Activated naive CD8-positive, alpha-beta T cell (primary cell): Measurements from ENCODE around the gene EPAS1.

Source experiments
- H3K27ac Mint-ChIP-seq: one replicate; pipeline ENCODE4 v1.8.0; 2021; ENCODE audit warnings: mixed read lengths
- H3K27me3 Mint-ChIP-seq: one replicate; pipeline ENCODE4 v1.8.0; 2021; ENCODE audit warnings: mixed read lengths
- H3K36me3 Mint-ChIP-seq: one replicate; pipeline ENCODE4 v1.8.0; 2021; ENCODE audit warnings: mixed read lengths
- H3K4me1 Mint-ChIP-seq: one replicate; pipeline ENCODE4 v1.8.0; 2021; ENCODE audit warnings: low read depth, mixed read lengths
- H3K4me3 Mint-ChIP-seq: one replicate; pipeline ENCODE4 v1.8.0; 2021; ENCODE audit warnings: mild to moderate bottlenecking, mixed read lengths
- H3K9me3 Mint-ChIP-seq: one replicate; pipeline ENCODE4 v1.8.0; 2021; ENCODE audit warnings: low read depth, mixed read lengths

Gene EPAS1

GRCh38 chr2:46317094-46317486, 19.9 kb downstream of the EPAS1 start:
- Mint-ChIP-seq H3K27ac (no peak overlapping the region), H3K9me3 (no peaks in the 10 kb centered on the region), H3K36me3 (peaks cover 2% of the 10 kb centered on the region), H3K4me3 (no peak overlapping the region), H3K27me3 (peaks cover 7% of the 10 kb centered on the region), H3K4me1 (no peaks in the 10 kb centered on the region)

- Mint-ChIP-seq H3K4me1 (no peaks in the 10 kb centered on the region), H3K4me3 (no peak overlapping the region), H3K27me3 (peaks cover 5% of the 10 kb centered on the region), H3K36me3 (peaks cover 3% of the 10 kb centered on the region), H3K27ac (no peak overlapping the region), H3K9me3 (no peaks in the 10 kb centered on the region)
These were observed 21.6 kb downstream of the EPAS1 start for GRCh38 chr2:46318579-46319460.

DNA sequence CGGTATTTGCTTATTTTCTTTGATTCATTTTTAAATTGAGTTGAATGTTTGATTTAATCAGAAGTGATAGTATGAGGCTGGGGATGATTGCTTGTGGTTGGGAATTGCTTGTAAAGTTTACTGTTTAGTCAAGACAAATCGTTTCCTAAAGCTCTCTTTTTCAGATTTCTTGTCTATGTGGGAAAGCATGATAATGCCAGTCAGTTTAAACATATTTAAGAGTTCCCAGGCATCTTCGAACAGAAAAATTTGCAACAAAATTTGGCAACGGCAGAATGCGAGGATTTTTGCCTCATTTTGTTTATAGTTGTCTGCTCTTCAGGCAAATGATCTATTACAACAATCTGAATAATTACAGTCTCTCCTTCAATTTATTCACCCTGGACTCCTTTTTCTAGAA, 22.5 kb downstream of the EPAS1 start:
- H3K9me3 Mint-ChIP-seq: no peaks in the 10 kb centered on the region
- H3K4me1 Mint-ChIP-seq: no peaks in the 10 kb centered on the region
- H3K27ac Mint-ChIP-seq: no peak overlapping the region
- no peak overlapping the region for H3K4me3 Mint-ChIP-seq
- H3K27me3 Mint-ChIP-seq: peaks cover 4% of the 10 kb centered on the region
- H3K36me3 Mint-ChIP-seq: peaks cover 3% of the 10 kb centered on the region

- Mint-ChIP-seq H3K4me3 (no peak overlapping the region), H3K36me3 (peaks cover 3% of the 10 kb centered on the region), H3K4me1 (no peaks in the 10 kb centered on the region), H3K9me3 (no peaks in the 10 kb centered on the region), H3K27ac (no peak overlapping the region), H3K27me3 (peaks cover 3% of the 10 kb centered on the region)
These were observed 22.9 kb downstream of the EPAS1 start for GRCh38 chr2:46320141-46320567.

DNA sequence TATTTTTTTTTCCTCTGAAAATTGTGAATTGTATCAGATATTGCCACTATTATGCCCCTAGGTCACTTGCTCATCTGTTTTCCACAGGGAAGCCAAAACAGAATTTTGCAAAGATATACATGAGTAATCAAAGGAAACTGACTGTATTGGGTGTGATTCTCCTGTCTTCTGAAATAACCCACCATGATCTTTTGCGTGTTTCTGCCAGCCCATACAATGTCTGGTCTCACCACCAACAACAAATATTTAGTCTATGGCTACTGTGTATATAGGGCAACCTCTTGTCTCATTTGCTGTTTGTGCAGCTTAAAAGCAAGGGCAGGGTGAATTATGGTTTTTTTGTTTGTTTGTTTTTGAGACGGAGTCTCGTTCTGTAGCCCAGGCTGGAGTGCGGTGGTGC, 26.5 kb downstream of the EPAS1 start:
- H3K27me3 Mint-ChIP-seq: peaks cover 3% of the 10 kb centered on the region
- H3K9me3 Mint-ChIP-seq: no peaks in the 10 kb centered on the region
- peaks cover 5% of the 10 kb centered on the region for H3K4me1 Mint-ChIP-seq
- H3K4me3 Mint-ChIP-seq: no peak overlapping the region
- H3K27ac Mint-ChIP-seq: no peak overlapping the region
- H3K36me3 Mint-ChIP-seq: peaks cover 3% of the 10 kb centered on the region

DNA sequence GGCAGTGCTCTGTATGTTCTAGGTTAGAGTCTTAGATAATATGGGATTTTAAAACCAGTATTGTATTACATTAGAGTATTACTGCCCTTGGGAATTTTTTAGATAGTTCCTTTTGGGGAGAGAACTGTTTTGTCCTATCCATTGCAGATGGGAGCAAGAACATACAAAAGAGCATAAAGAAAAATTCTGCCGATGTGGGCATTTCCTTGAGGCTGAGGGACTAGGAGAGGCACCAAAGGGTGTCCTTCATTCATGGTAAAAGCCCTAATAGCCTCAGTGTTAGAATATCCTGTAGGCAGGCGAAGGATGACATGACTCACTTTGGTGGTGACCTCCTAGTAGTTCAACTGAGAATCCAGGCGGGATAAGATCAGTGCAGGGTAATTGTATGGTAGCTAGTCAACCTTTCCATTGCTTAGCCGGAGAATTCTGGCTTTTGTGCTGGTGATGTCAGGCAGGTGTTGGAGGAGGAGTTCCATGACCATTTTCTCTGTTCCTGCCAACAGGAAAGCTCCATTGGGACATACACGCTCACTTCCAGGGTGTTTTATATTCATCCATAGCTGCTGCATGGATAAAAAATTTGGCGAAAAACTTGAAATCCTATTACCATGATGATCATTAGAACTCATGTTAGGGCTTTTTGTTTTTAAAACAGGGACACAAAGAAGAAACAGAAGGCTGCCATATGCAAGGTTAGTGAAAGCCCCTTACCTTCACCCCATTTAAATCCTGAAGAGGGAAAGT, 28.1 kb downstream of the EPAS1 start:
- no peaks in the 10 kb centered on the region for H3K9me3 Mint-ChIP-seq
- no peak overlapping the region for H3K27ac Mint-ChIP-seq
- H3K27me3 Mint-ChIP-seq: peaks cover 3% of the 10 kb centered on the region
- H3K4me1 Mint-ChIP-seq: peaks cover 5% of the 10 kb centered on the region
- H3K4me3 Mint-ChIP-seq: no peak overlapping the region
- peaks cover 3% of the 10 kb centered on the region for H3K36me3 Mint-ChIP-seq

DNA sequence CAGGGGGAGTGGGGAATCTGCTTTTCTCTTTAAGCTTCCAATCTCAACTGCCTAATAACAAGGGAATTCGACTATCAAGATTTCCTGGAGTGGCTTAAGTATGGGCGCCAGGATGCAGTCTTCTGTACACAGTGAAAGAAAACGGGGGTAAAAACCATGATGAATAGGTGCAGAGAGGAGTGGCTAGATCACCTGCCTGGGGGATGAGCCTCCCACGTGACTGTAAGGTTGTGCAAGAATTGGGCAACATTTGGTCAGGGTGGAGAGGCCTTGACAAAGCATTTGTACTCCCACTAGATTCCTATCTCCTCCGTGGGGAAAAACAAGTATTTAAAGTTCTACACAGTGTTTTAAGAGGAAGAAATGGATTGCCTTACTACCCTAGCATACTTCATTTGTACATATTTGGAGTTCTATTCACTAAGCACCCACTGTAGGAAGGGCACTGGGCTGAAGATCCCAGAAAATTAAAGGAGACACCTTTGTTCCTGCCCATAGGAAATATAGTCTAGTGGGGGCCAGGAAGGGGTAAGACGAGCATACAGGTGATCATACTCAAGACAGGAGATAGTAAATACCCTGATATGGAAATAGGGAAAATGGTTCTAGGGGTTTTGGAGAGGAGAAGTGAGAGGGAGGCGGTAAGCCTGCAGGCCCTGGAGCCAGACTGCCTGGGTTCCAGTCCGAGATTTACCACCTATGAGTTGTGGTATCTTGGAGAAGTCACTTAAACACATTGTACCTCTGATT, 29.2 kb downstream of the EPAS1 start:
- H3K27ac Mint-ChIP-seq: no peak overlapping the region
- peaks cover 3% of the 10 kb centered on the region for H3K36me3 Mint-ChIP-seq
- H3K4me1 Mint-ChIP-seq: peaks cover 5% of the 10 kb centered on the region
- H3K9me3 Mint-ChIP-seq: no peaks in the 10 kb centered on the region
- peaks cover 3% of the 10 kb centered on the region for H3K27me3 Mint-ChIP-seq
- H3K4me3 Mint-ChIP-seq: no peak overlapping the region

GRCh38 chr2:46327627-46328026, 30.4 kb downstream of the EPAS1 start:
- Mint-ChIP-seq H3K27me3 (no peaks in the 10 kb centered on the region), H3K9me3 (no peaks in the 10 kb centered on the region), H3K36me3 (no peaks in the 10 kb centered on the region), H3K4me1 (peaks cover 5% of the 10 kb centered on the region), H3K4me3 (no peak overlapping the region), H3K27ac (no peak overlapping the region)

GRCh38 chr2:46328291-46328690, 31.1 kb downstream of the EPAS1 start:
- H3K9me3 Mint-ChIP-seq: no peaks in the 10 kb centered on the region
- no peaks in the 10 kb centered on the region for H3K36me3 Mint-ChIP-seq
- peaks cover 2% of the 10 kb centered on the region for H3K27me3 Mint-ChIP-seq
- H3K4me3 Mint-ChIP-seq: no peak overlapping the region
- H3K4me1 Mint-ChIP-seq: peaks cover 5% of the 10 kb centered on the region
- no peak overlapping the region for H3K27ac Mint-ChIP-seq

DNA sequence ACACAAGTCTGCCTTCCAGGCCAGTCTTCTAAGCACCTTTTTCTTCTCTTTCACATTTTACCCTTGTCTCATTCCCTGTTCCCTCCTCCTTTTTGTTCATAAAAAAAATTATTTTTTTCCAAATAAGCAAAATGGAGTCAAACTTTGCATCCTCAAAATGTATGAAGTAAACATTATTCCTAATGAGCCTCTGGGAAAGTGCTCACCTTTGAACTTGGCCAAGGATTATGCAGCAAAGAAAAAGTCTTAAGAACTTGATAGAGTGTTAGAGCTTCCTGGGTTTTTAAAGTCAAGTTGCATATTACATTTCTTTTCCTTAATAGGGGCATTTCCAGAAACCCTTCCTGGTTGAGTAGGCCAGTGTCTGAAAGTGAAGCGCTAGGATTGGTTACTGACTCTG, 31.6 kb downstream of the EPAS1 start:
- no peak overlapping the region for H3K4me3 Mint-ChIP-seq
- no peak overlapping the region for H3K27ac Mint-ChIP-seq
- H3K9me3 Mint-ChIP-seq: no peaks in the 10 kb centered on the region
- H3K36me3 Mint-ChIP-seq: no peaks in the 10 kb centered on the region
- H3K27me3 Mint-ChIP-seq: peaks cover 3% of the 10 kb centered on the region
- H3K4me1 Mint-ChIP-seq: peaks cover 5% of the 10 kb centered on the region

DNA sequence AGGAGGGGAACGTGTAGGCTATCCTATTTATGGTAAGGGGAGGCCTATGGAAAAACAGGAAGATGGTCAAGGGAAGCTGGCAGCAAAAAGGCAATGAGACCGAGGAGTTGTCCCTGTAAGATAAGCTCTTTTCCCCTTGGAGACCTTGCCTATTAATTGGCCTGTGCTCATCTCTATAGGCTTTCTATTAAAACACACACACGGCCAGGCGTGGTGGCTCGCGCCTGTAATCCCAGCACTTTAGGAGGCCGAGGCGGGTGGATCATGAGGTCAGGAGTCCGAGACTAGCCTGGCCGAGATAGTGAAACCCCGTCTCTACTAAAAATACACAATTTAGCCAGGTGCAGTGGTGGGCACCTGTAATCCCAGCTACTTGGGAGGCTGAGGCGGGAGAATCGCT, 32.1 kb downstream of the EPAS1 start:
- Mint-ChIP-seq H3K27me3 (peaks cover 3% of the 10 kb centered on the region), H3K9me3 (no peaks in the 10 kb centered on the region), H3K4me1 (peaks cover 5% of the 10 kb centered on the region), H3K4me3 (no peak overlapping the region), H3K36me3 (no peaks in the 10 kb centered on the region), H3K27ac (no peak overlapping the region)

- no peak overlapping the region for H3K27ac Mint-ChIP-seq
- no peaks in the 10 kb centered on the region for H3K36me3 Mint-ChIP-seq
- peaks cover 3% of the 10 kb centered on the region for H3K27me3 Mint-ChIP-seq
- H3K4me1 Mint-ChIP-seq: peaks cover 5% of the 10 kb centered on the region
- H3K4me3 Mint-ChIP-seq: no peak overlapping the region
- no peaks in the 10 kb centered on the region for H3K9me3 Mint-ChIP-seq
These were observed 32.9 kb downstream of the EPAS1 start for GRCh38 chr2:46329803-46330775.

- H3K27ac Mint-ChIP-seq: no peak overlapping the region
- H3K4me3 Mint-ChIP-seq: no peak overlapping the region
- no peaks in the 10 kb centered on the region for H3K9me3 Mint-ChIP-seq
- H3K36me3 Mint-ChIP-seq: no peaks in the 10 kb centered on the region
- H3K4me1 Mint-ChIP-seq: peaks cover 5% of the 10 kb centered on the region
- peaks cover 3% of the 10 kb centered on the region for H3K27me3 Mint-ChIP-seq
These were observed 34.0 kb downstream of the EPAS1 start for GRCh38 chr2:46331109-46331766.
